Calu3 (cell line): ENCODE data around the gene SNX11. TPM values are rescaled to one million over a fixed set of nuclear protein-coding genes. Genes with fewer than 3 reads are reported as not detected.

ENCODE experiments used
- BruUV-seq: library from RNA; stranded (reverse); fragments of 400-500 nt; replicated peaks from 2 replicates; lab custom pipeline; 2021; lab: Mats Ljungman, UMichigan
- CTCF ChIA-PET: fragments of 300-600 bp; sonication (Branson Sonifier 250); formaldehyde crosslinking; loops from one replicate; lab custom pipeline; 2022; ENCODE audit warnings: antibody characterized with exemption; lab: Charles Lee
- DNase-seq: peaks from one replicate; pipeline ENCODE4 v3.0.0; 2022
- H3K27ac Mint-ChIP-seq: one replicate; pipeline ENCODE4 v1.8.0; 2022; ENCODE audit warnings: mixed read lengths; ENCODE audit not compliant: unreplicated experiment
- H3K27me3 Mint-ChIP-seq: one replicate; pipeline ENCODE4 v1.8.0; 2022; ENCODE audit warnings: mixed read lengths; ENCODE audit not compliant: unreplicated experiment
- H3K36me3 Mint-ChIP-seq: one replicate; pipeline ENCODE4 v1.8.0; 2022; ENCODE audit warnings: mild to moderate bottlenecking, moderate library complexity, mixed read lengths; ENCODE audit not compliant: insufficient read depth, unreplicated experiment
- H3K4me1 Mint-ChIP-seq: one replicate; pipeline ENCODE4 v1.8.0; 2022; ENCODE audit warnings: mild to moderate bottlenecking, low read depth, mixed read lengths; ENCODE audit not compliant: unreplicated experiment
- H3K4me3 Mint-ChIP-seq: one replicate; pipeline ENCODE4 v1.8.0; 2022; ENCODE audit warnings: mild to moderate bottlenecking, low read depth, moderate library complexity, mixed read lengths; ENCODE audit not compliant: unreplicated experiment
- H3K9me3 Mint-ChIP-seq: one replicate; pipeline ENCODE4 v1.8.0; 2022; ENCODE audit warnings: low read depth, mixed read lengths; ENCODE audit not compliant: unreplicated experiment
- intact Hi-C: fragments of 100-400 bp; cut with micrococcal nuclease; formaldehyde crosslinking; loops from one replicate; pipeline ENCODE4 v1.10.0; 2022; ENCODE audit not compliant: unreplicated experiment
- total RNA-seq: library from RNA; stranded (reverse); gene quantifications from 2 replicates; pipeline ENCODE4 v1.2.3, GENCODE V29; 2022
- TF ChIP-seq, protein P1 (sequence below): fragments of 200-600 bp; IDR thresholded peaks from one replicate; pipeline ENCODE4 v1.8.0; 2022; ENCODE audit warnings: antibody characterized with exemption; ENCODE audit not compliant: unreplicated experiment

Gene SNX11
- total RNA-seq, 1 experiment from 2014 or later, result 29.4 TPM

- TF ChIP-seq, protein P1, sequence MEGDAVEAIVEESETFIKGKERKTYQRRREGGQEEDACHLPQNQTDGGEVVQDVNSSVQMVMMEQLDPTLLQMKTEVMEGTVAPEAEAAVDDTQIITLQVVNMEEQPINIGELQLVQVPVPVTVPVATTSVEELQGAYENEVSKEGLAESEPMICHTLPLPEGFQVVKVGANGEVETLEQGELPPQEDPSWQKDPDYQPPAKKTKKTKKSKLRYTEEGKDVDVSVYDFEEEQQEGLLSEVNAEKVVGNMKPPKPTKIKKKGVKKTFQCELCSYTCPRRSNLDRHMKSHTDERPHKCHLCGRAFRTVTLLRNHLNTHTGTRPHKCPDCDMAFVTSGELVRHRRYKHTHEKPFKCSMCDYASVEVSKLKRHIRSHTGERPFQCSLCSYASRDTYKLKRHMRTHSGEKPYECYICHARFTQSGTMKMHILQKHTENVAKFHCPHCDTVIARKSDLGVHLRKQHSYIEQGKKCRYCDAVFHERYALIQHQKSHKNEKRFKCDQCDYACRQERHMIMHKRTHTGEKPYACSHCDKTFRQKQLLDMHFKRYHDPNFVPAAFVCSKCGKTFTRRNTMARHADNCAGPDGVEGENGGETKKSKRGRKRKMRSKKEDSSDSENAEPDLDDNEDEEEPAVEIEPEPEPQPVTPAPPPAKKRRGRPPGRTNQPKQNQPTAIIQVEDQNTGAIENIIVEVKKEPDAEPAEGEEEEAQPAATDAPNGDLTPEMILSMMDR, result no peak
- Mint-ChIP-seq H3K27me3 (no peaks in the 10 kb centered on the region), H3K9me3 (no peaks in the 10 kb centered on the region), H3K27ac (no peak overlapping the region), H3K4me3 (no peak overlapping the region), H3K4me1 (peaks cover 16% of the 10 kb centered on the region), H3K36me3 (peaks cover 43% of the 10 kb centered on the region)
- intact Hi-C loops, result no loop called here
- no peak for DNase-seq
- BruUV-seq, result no TSS peak
- CTCF ChIA-PET, result interaction anchor here (0.6 kb wide), 2 partner anchors 13 to 373 kb away, joined by 5 to 6 read pairs; no protein-coding TSS in a partner anchor
Measured at GRCh38 chr17:48123111-48123510, 15.5 kb downstream of the SNX11 start.

DNA sequence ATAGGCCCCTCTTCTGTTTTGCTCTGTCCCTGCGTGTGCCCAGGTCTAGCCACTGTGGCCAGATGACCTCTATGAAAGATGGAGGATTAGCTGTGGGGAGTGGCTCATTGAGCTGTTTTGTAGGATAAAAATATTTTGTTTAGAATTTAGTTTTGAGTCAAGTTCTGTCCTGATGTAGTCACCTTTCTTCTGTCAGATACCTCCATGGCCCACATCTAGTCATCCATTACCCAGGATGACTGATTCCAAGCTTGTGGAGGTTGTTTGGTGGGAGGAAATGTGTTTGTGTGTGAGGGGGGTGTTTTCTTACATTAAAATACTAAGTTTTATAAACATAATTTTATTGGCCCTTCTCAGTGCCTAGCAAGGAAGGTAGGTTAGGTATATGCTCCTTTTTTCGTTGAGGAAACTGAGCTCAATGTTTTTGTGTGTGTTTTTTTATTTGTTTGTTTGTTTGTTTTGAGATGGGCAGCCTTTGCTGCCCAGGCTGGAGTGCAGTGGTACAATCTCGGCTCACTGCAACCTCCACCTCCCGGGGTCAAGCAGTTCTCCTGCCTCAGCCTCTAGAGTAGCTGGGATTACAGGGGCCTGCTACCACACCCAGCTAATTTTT is 16.3 kb downstream of the SNX11 start:
- no TSS peak for BruUV-seq
- no peaks in the 10 kb centered on the region for H3K27me3 Mint-ChIP-seq
- no peak overlapping the region for H3K4me3 Mint-ChIP-seq
- peaks cover 36% of the 10 kb centered on the region for H3K36me3 Mint-ChIP-seq
- intact Hi-C loops, result no loop called here
- H3K4me1 Mint-ChIP-seq, result peaks cover 16% of the 10 kb centered on the region
- no peak for DNase-seq
- H3K27ac Mint-ChIP-seq, result no peak overlapping the region
- TF ChIP-seq, protein P1, result no peak
- no peaks in the 10 kb centered on the region for H3K9me3 Mint-ChIP-seq
- CTCF ChIA-PET, result interaction anchor here (0.6 to 1.2 kb wide), 4 partner anchors 14 to 1367 kb away, joined by 3 to 6 read pairs (median 4); no protein-coding TSS in a partner anchor

- H3K4me1 Mint-ChIP-seq, result peaks cover 16% of the 10 kb centered on the region
- DNase-seq, result no peak
- no peak overlapping the region for H3K27ac Mint-ChIP-seq
- intact Hi-C loops, result no loop called here
- BruUV-seq, result no TSS peak
- CTCF ChIA-PET, result interaction anchor here (0.5 to 2.6 kb wide), 3 partner anchors 45 to 469 kb away, joined by 3 to 8 read pairs (median 3); no protein-coding TSS in a partner anchor
- peaks cover 30% of the 10 kb centered on the region for H3K36me3 Mint-ChIP-seq
- no peaks in the 10 kb centered on the region for H3K27me3 Mint-ChIP-seq
- H3K9me3 Mint-ChIP-seq, result no peaks in the 10 kb centered on the region
- TF ChIP-seq, protein P1, result no peak
- no peak overlapping the region for H3K4me3 Mint-ChIP-seq
Measured at GRCh38 chr17:48125829-48126531, 18.4 kb downstream of the SNX11 start.

GRCh38 chr17:48126532-48126850 is 18.9 kb downstream of the SNX11 start:
- intact Hi-C loops, result no loop called here
- no TSS peak for BruUV-seq
- CTCF ChIA-PET, result interaction anchor here (1.4 to 2.6 kb wide), 2 partner anchors 46 to 100 kb away, joined by 3 to 8 read pairs; no protein-coding TSS in a partner anchor
- peaks cover 16% of the 10 kb centered on the region for H3K4me1 Mint-ChIP-seq
- H3K27me3 Mint-ChIP-seq, result no peaks in the 10 kb centered on the region
- DNase-seq, result no peak
- H3K9me3 Mint-ChIP-seq, result no peaks in the 10 kb centered on the region
- H3K36me3 Mint-ChIP-seq, result peaks cover 25% of the 10 kb centered on the region
- no peak overlapping the region for H3K4me3 Mint-ChIP-seq
- TF ChIP-seq, protein P1, result no peak
- H3K27ac Mint-ChIP-seq, result no peak overlapping the region
